ENCODE data around the gene ANXA9. TPM values are rescaled to one million over a fixed set of nuclear protein-coding genes. Genes with fewer than 3 reads are reported as not detected.

The ANXA9 gene
- total RNA-seq, 1 experiment from 2014 or later: 42.5 TPM

GRCh38 chr1:151036356-151036755, 54.3 kb downstream of the ANXA9 start, which contains the start of gene BNIPL:
Gene BNIPL, plus strand, starts transcription at chr1:151036586. Its CDS starts 140 bp downstream, at chr1:151036726.
- Mint-ChIP-seq H3K4me1 (ENCODE audit: low read depth, unreplicated experiment) (no peaks in the 10 kb centered on the region), H3K27ac (ENCODE audit: unreplicated experiment) (no peak within 1 kb of the TSS), H3K36me3 (ENCODE audit: insufficient read depth, unreplicated experiment) (peaks cover 21% of the 10 kb centered on the region), H3K4me3 (ENCODE audit: unreplicated experiment) (no peak within 1 kb of the TSS), H3K9me3 (ENCODE audit: unreplicated experiment) (no peaks in the 10 kb centered on the region), H3K27me3 (ENCODE audit: insufficient read depth, unreplicated experiment) (no peaks in the 10 kb centered on the region)
- Histone ChIP-seq H3K27me3 (replicated peaks; ENCODE audit: control insufficient read depth, insufficient read depth, low read length) (no peaks in the 10 kb centered on the region), H3K9me3 (no peaks in the 10 kb centered on the region), H3K36me3 (ENCODE audit: control insufficient read depth, insufficient read depth, low read length) (no peaks in the 10 kb centered on the region; the same call in 1 of the 2 replicates), H3K4me1 (no peaks in the 10 kb centered on the region), H3K4me3 (ENCODE audit: low read depth, low read length) (no peak within 1 kb of the TSS)
- DNase-seq: no peak
- ChIA-PET CTCF (no interaction called here), POLR2A (no interaction called here)
- intact Hi-C loops (cut with micrococcal nuclease; ENCODE audit: unreplicated experiment): no loop called here
- no peak for TF ChIP-seq CTCF (IDR thresholded peaks at IDR 0.05; ENCODE audit: insufficient read depth in 1 of 2, low read depth in 1 of 2, low read length in 1 of 2, severe bottlenecking in 1 of 2, unreplicated experiment in 1 of 2)
- no TSS peak for BruUV-seq (replicated peaks)

GRCh38 chr1:151037032-151037431, 54.9 kb downstream of the ANXA9 start:
- POLR2A ChIA-PET: no interaction called here
- intact Hi-C loops (cut with micrococcal nuclease; ENCODE audit: unreplicated experiment): no loop called here
- no peak for TF ChIP-seq CTCF (IDR thresholded peaks at IDR 0.05; ENCODE audit: insufficient read depth in 1 of 2, low read depth in 1 of 2, low read length in 1 of 2, severe bottlenecking in 1 of 2, unreplicated experiment in 1 of 2)
- Mint-ChIP-seq H3K27ac (ENCODE audit: unreplicated experiment) (no peak overlapping the region), H3K27me3 (ENCODE audit: insufficient read depth, unreplicated experiment) (no peaks in the 10 kb centered on the region), H3K4me3 (ENCODE audit: unreplicated experiment) (no peak overlapping the region), H3K9me3 (ENCODE audit: unreplicated experiment) (no peaks in the 10 kb centered on the region), H3K36me3 (ENCODE audit: insufficient read depth, unreplicated experiment) (peaks cover 18% of the 10 kb centered on the region), H3K4me1 (ENCODE audit: low read depth, unreplicated experiment) (no peaks in the 10 kb centered on the region)
- Histone ChIP-seq H3K27me3 (replicated peaks; ENCODE audit: control insufficient read depth, insufficient read depth, low read length) (no peaks in the 10 kb centered on the region), H3K4me1 (no peaks in the 10 kb centered on the region), H3K4me3 (ENCODE audit: low read depth, low read length) (no peak overlapping the region), H3K36me3 (ENCODE audit: control insufficient read depth, insufficient read depth, low read length) (no peaks in the 10 kb centered on the region; the same call in 1 of the 2 replicates), H3K9me3 (no peaks in the 10 kb centered on the region)
- CTCF ChIA-PET: no interaction called here
- no TSS peak for BruUV-seq (replicated peaks)
- DNase-seq: no peak

- no peaks in the 10 kb centered on the region for H3K4me1 ChIP-seq
- no TSS peak for BruUV-seq (replicated peaks)
- ChIA-PET POLR2A (no interaction called here), CTCF (interaction anchor here (1.3 kb wide), 1 partner anchor 8 kb away, joined by 3 read pairs; the partner anchor contains the start of gene C1orf56)
- no peak for TF ChIP-seq CTCF (IDR thresholded peaks at IDR 0.05; ENCODE audit: insufficient read depth in 1 of 2, low read depth in 1 of 2, low read length in 1 of 2, severe bottlenecking in 1 of 2, unreplicated experiment in 1 of 2)
- Mint-ChIP-seq H3K9me3 (ENCODE audit: unreplicated experiment) (no peaks in the 10 kb centered on the region), H3K4me1 (ENCODE audit: low read depth, unreplicated experiment) (no peaks in the 10 kb centered on the region), H3K4me3 (ENCODE audit: unreplicated experiment) (no peak overlapping the region), H3K27me3 (ENCODE audit: insufficient read depth, unreplicated experiment) (no peaks in the 10 kb centered on the region), H3K36me3 (ENCODE audit: insufficient read depth, unreplicated experiment) (peaks cover 6% of the 10 kb centered on the region), H3K27ac (ENCODE audit: unreplicated experiment) (no peak overlapping the region)
- no peak overlapping the region for H3K4me3 ChIP-seq (ENCODE audit: low read depth, low read length)
- no peaks in the 10 kb centered on the region for H3K36me3 ChIP-seq (ENCODE audit: control insufficient read depth, insufficient read depth, low read length)
- DNase-seq: no peak
- no peaks in the 10 kb centered on the region for H3K27me3 ChIP-seq (replicated peaks; ENCODE audit: control insufficient read depth, insufficient read depth, low read length)
- intact Hi-C loops (cut with micrococcal nuclease; ENCODE audit: unreplicated experiment): no loop called here
- H3K9me3 ChIP-seq: no peaks in the 10 kb centered on the region
Measured at GRCh38 chr1:151039521-151039920, 57.4 kb downstream of the ANXA9 start.

Measured in Caco-2 (cell line).